HG03066 (cell line): ENCODE results near the gene SPTLC1.
"Not testable (repeated sequence)": the region's sequence is repeated elsewhere in the genome, so short reads cannot be mapped to it uniquely, and the experiment has no call there.

ENCODE experiments used
- ATAC-seq: cut with Tn5 transposase; IDR thresholded peaks from one replicate; pipeline ENCODE4 v1.9.1; 2021; ENCODE audit warnings: low read depth; ENCODE audit not compliant: unreplicated experiment

Gene SPTLC1

GRCh38 chr9:92115071-92115858 is at the start of gene SPTLC1:
Gene SPTLC1 (minus strand): TSS chr9:92115413. CDS start chr9:92115370, 43 bp downstream.
- ATAC-seq, result peak; percentile 96

- ATAC-seq, result no peak
These were observed 49.8 kb upstream of the SPTLC1 start for GRCh38 chr9:92164975-92165374.

GRCh38 chr9:92164490-92164889 is 49.3 kb upstream of the SPTLC1 start:
- no peak for ATAC-seq

GRCh38 chr9:92163276-92163675 is 48.1 kb upstream of the SPTLC1 start:
- no peak for ATAC-seq

- no peak for ATAC-seq
These were observed 45.6 kb upstream of the SPTLC1 start for GRCh38 chr9:92160786-92161185.

GRCh38 chr9:92159058-92159457 is 43.8 kb upstream of the SPTLC1 start:
- ATAC-seq, result no peak

GRCh38 chr9:92158097-92158601 is 42.9 kb upstream of the SPTLC1 start:
- no peak for ATAC-seq

- not testable (repeated sequence) for ATAC-seq
These were observed 40.5 kb upstream of the SPTLC1 start for GRCh38 chr9:92155736-92156135.

GRCh38 chr9:92155221-92155620 is 40.0 kb upstream of the SPTLC1 start:
- ATAC-seq, result no peak

GRCh38 chr9:92153466-92154415 is 38.5 kb upstream of the SPTLC1 start:
- not testable (repeated sequence) for ATAC-seq

GRCh38 chr9:92151691-92152393 is 36.6 kb upstream of the SPTLC1 start:
- no peak for ATAC-seq

GRCh38 chr9:92150501-92151470 is 35.6 kb upstream of the SPTLC1 start:
- ATAC-seq, result not testable (repeated sequence)

- peak; percentile 8 for ATAC-seq
These were observed 32.6 kb upstream of the SPTLC1 start for GRCh38 chr9:92147852-92148180.

GRCh38 chr9:92147030-92147851 is 32.0 kb upstream of the SPTLC1 start:
- peak; percentile 81 for ATAC-seq

GRCh38 chr9:92146610-92147009 is 31.4 kb upstream of the SPTLC1 start:
- no peak for ATAC-seq

- ATAC-seq, result not testable (repeated sequence)
These were observed 30.6 kb upstream of the SPTLC1 start for GRCh38 chr9:92145784-92146183.

GRCh38 chr9:92142329-92142728 is 27.1 kb upstream of the SPTLC1 start:
- no peak for ATAC-seq
